ENCODE results near the gene RGPD4.

DNA sequence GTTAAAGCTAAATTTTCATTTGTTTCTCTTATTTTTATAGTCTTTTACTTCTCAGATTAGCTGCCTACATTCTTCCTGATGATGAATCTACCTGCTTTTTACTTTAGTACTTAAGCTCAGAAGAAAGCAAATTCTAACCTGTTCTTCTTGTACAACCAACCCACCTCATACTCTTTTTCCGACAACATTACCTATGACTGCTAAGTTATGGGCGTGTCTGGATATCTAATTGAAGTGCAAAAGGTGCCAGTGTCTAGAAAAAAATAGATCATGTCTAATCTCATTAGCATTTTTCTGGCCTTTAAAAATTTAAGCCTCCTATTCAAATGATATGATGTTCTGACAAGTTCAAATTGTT, 1.5 kb upstream of the RGPD4 start:
- TF ChIP-seq ZNF207 (IDR thresholded peaks at IDR 0.05; ENCODE audit: borderline replicate concordance) (no peak), POLR2AphosphoS5 (IDR thresholded peaks at IDR 0.05; ENCODE audit: low read length) (no peak), BMI1 (IDR thresholded peaks at IDR 0.05; ENCODE audit: borderline replicate concordance) (no peak), CTCF (IDR thresholded peaks at IDR 0.05 in 2 of 3, conservative IDR thresholded peaks at IDR 0.05 in 1 of 3; ENCODE audit: control insufficient read depth in 2 of 3, extremely low read depth in 1 of 3, insufficient read depth in 1 of 3, low read depth in 3 of 3, low read length in 3 of 3) (no peak), POLR2A (IDR thresholded peaks at IDR 0.05; ENCODE audit: low read depth, low read length) (no peak), CEBPB (IDR thresholded peaks at IDR 0.05; ENCODE audit: borderline replicate concordance in 1 of 2, low read depth in 2 of 2, low read length in 2 of 2) (no peak), USF2 (IDR thresholded peaks at IDR 0.05; ENCODE audit: borderline replicate concordance, low read depth, low read length) (no peak), MTA3 (IDR thresholded peaks at IDR 0.05; ENCODE audit: borderline replicate concordance, low read length) (no peak), ESRRA (IDR thresholded peaks at IDR 0.05; ENCODE audit: low read length) (no peak)

All from GM12878 (cell line).